Activated naive CD8-positive, alpha-beta T cell treated with anti-CD3 and anti-CD28 coated beads, Interleukin-2, amount 50 U/mL, for 24 hours (primary cell): Measurements from ENCODE around the gene PIP4K2C.
A peak's percentile ranks its signal among the peaks of the same experiment; 100 is the strongest.

Experiments used
- ATAC-seq: fragments of 150-1000 bp; cut with Tn5 transposase; one replicate; pipeline ENCODE4 v1.10.0; 2021
- DNase-seq: peaks from one replicate; pipeline ENCODE4 v3.0.0; 2021
- H3K27ac Mint-ChIP-seq: one replicate; pipeline ENCODE4 v1.8.0; 2021; ENCODE audit warnings: mild to moderate bottlenecking, mixed read lengths
- H3K27me3 Mint-ChIP-seq: one replicate; pipeline ENCODE4 v1.8.0; 2021; ENCODE audit warnings: mixed read lengths
- H3K36me3 Mint-ChIP-seq: one replicate; pipeline ENCODE4 v1.8.0; 2021; ENCODE audit warnings: low read depth, mixed read lengths
- H3K4me1 Mint-ChIP-seq: one replicate; pipeline ENCODE4 v1.8.0; 2021; ENCODE audit warnings: mixed read lengths
- H3K4me3 Mint-ChIP-seq: one replicate; pipeline ENCODE4 v1.8.0; 2021; ENCODE audit warnings: mild to moderate bottlenecking, moderate library complexity, mixed read lengths
- H3K9me3 Mint-ChIP-seq: one replicate; pipeline ENCODE4 v1.8.0; 2021; ENCODE audit warnings: mixed read lengths

Gene PIP4K2C

DNA sequence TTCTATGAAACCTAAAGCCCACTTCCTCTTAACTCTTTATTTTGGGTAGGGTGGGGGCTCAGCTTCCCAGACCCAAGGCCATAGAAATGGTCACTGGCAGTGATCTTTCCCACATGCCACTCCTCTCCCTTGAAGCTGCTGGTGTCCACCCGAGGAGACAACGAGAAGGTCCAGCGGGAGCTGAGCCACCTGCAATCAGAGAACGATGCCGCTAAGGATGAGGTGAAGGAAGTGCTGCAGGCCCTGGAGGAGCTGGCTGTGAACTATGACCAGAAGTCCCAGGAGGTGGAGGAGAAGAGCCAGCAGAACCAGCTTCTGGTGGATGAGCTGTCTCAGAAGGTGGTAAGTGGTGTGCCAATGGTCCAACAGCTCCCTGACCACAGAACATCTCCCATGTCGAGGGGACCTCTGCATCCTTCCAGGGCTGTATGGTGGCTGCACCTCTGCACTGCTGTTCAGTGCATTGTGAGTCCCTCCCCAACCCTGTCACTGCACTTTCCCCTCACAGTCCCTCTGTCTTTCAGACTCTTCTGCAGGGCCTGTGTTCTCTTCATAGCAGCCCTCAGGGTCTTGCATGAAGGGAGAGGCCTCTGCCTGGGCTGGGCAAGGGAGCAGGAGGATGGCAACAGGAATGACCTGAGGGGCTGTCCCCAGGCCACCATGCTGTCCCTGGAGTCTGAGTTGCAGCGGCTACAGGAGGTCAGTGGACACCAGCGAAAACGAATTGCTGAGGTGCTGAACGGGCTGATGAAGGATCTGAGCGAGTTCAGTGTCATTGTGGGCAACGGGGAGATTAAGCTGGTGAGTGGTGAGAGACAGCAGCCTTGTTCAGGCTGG is 18.8 kb upstream of the PIP4K2C start:
- Mint-ChIP-seq H3K27ac (no peak overlapping the region), H3K9me3 (no peaks in the 10 kb centered on the region), H3K4me1 (no peaks in the 10 kb centered on the region), H3K36me3 (no peaks in the 10 kb centered on the region), H3K27me3 (no peaks in the 10 kb centered on the region), H3K4me3 (no peak overlapping the region)
- ATAC-seq (no peak), DNase-seq (no peak)

DNA sequence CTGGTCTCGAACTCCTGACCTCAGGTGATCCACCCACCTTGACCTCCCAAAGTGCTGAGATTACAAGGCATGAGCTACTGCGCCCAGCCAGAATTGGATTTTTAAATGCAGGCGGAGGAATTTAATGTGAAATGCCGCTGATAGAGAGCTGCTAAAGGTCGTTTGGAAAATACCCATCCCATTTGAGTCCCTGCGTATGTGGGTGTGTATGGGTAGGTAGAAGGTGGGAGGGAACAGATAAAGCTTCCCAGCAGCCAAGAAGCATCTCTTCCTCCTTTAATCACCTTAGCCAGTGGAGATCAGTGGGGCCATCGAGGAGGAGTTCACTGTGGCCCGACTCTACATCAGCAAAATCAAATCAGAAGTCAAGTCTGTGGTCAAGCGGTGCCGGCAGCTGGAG is 16.2 kb upstream of the PIP4K2C start:
- no peak for DNase-seq
- Mint-ChIP-seq H3K27ac (no peak overlapping the region), H3K36me3 (no peaks in the 10 kb centered on the region), H3K4me1 (no peaks in the 10 kb centered on the region), H3K9me3 (no peaks in the 10 kb centered on the region), H3K4me3 (no peak overlapping the region), H3K27me3 (no peaks in the 10 kb centered on the region)
- ATAC-seq: no peak

DNA sequence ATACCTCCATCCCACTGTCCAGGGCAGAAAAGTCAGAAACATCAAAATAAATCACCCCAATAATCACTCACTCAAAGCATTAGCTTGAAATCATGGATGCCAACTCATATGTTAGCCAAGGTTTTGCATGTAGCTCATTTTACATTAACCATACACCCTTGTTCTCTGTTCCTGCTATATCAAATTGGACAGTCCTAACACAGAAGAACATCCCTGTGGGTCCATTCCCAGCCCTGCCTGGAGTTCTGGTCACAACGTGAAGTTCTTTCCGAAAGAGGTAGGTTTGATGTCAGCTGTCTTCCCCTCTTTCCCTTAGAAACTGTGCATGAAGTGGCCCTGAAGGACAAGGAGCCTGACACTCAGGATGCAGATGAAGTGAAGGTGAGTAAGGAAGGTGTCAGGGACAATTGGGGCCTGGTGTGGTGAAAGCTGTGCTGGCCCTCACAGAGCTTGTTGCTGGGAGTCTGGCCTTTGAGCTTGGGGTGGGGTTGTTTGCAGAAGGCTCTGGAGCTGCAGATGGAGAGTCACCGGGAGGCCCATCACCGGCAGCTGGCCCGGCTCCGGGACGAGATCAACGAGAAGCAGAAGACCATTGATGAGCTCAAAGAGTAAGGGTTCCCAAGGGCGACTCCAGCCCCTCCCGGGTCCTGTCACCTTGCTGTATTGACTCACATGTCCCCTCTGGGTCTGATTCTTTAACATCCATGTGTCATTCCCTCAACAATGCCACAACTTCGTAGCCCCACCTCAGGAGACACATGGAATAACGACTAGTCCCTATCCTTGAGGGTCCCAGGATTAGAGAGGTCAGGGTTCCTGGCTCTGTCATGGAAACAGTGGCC is 15.0 kb upstream of the PIP4K2C start:
- Mint-ChIP-seq H3K36me3 (no peaks in the 10 kb centered on the region), H3K4me1 (no peaks in the 10 kb centered on the region), H3K27ac (no peak overlapping the region), H3K9me3 (no peaks in the 10 kb centered on the region), H3K4me3 (no peak overlapping the region), H3K27me3 (no peaks in the 10 kb centered on the region)
- no peak for ATAC-seq
- DNase-seq: no peak

DNA sequence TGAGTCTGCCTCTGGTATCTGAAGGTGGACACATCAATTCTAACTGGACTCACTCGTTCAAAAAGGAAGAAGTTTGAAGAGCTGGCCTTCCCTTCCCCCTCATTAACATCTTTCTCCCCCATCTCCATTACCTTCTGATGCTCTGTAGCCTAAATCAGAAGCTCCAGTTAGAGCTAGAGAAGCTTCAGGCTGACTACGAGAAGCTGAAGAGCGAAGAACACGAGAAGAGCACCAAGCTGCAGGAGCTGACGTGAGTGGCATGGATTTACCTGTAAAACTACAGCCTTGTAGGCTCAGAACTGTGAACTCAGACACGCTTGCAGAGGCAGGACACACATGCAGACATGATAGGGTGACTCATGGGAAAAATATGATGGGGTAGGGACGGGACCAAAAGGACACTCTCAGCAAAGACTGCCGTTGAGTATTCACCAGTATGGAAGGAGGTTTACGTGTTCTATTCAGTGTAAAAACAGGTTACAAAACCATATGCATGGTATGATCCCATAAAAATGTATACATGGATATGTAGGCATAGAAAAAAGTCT is 14.3 kb upstream of the PIP4K2C start:
- no peak overlapping the region for H3K4me3 Mint-ChIP-seq
- H3K27me3 Mint-ChIP-seq: no peaks in the 10 kb centered on the region
- no peaks in the 10 kb centered on the region for H3K4me1 Mint-ChIP-seq
- no peaks in the 10 kb centered on the region for H3K9me3 Mint-ChIP-seq
- DNase-seq: no peak
- no peak for ATAC-seq
- H3K27ac Mint-ChIP-seq: no peak overlapping the region
- H3K36me3 Mint-ChIP-seq: no peaks in the 10 kb centered on the region

DNA sequence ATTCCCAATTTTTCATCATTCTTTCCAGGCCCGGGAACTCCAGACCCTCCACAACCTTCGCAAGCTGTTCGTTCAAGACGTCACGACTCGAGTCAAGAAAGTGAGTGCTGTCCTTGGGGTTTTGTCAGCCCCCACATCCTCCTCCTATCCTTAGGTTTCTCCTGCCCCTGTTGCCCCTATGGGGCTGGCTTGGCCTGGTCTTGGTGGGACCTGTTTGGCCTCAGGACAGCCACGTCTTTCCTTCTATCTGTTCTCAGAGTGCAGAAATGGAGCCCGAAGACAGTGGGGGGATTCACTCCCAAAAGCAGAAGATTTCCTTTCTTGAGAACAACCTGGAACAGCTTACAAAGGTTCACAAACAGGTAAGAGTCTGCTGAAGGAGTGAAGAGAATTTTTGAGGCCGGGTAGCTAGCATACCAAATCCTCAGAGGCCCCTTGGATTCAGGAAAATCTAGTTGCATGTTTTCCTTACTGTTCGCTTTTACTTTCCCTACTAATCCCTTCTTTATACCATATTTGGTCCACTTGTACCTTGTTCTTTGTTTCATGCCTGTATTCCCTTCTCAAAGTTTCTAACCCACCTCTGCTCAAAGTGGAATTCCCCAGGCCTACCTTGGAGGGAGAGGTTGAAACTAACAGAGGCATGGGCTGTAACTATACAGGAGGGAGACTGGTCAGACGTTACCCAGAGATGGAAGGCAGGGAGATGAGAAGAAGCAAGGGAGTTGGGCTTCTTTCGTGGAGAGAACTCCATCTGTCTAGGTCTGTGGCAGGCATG is 12.8 kb upstream of the PIP4K2C start:
- Mint-ChIP-seq H3K9me3 (no peaks in the 10 kb centered on the region), H3K36me3 (no peaks in the 10 kb centered on the region), H3K27me3 (peaks cover 2% of the 10 kb centered on the region), H3K4me1 (no peaks in the 10 kb centered on the region), H3K27ac (no peak overlapping the region), H3K4me3 (no peak overlapping the region)
- no peak for DNase-seq
- no peak for ATAC-seq

DNA sequence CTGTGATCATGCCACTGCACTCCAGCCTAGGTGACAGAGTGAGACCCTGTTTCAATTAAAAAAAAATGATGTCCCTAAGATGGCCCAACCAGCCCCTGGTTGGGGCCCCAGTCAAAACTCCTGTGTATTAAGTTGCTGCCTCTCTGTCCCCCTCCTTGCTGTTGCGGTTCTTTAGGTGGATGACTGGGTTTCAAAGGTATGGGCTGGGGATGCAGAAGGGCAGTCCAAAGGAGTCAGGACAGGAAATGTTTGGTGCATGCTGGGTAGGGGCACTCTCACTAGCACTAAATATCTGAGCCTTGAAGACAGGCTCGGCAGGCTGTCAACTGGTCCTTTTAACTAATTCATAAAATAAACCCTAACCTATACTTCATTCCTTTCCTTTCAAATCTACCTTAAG is 12.0 kb upstream of the PIP4K2C start:
- no peaks in the 10 kb centered on the region for H3K9me3 Mint-ChIP-seq
- H3K27ac Mint-ChIP-seq: no peak overlapping the region
- no peaks in the 10 kb centered on the region for H3K4me1 Mint-ChIP-seq
- no peak for DNase-seq
- no peak for ATAC-seq
- H3K36me3 Mint-ChIP-seq: no peaks in the 10 kb centered on the region
- no peak overlapping the region for H3K4me3 Mint-ChIP-seq
- peaks cover 3% of the 10 kb centered on the region for H3K27me3 Mint-ChIP-seq

DNA sequence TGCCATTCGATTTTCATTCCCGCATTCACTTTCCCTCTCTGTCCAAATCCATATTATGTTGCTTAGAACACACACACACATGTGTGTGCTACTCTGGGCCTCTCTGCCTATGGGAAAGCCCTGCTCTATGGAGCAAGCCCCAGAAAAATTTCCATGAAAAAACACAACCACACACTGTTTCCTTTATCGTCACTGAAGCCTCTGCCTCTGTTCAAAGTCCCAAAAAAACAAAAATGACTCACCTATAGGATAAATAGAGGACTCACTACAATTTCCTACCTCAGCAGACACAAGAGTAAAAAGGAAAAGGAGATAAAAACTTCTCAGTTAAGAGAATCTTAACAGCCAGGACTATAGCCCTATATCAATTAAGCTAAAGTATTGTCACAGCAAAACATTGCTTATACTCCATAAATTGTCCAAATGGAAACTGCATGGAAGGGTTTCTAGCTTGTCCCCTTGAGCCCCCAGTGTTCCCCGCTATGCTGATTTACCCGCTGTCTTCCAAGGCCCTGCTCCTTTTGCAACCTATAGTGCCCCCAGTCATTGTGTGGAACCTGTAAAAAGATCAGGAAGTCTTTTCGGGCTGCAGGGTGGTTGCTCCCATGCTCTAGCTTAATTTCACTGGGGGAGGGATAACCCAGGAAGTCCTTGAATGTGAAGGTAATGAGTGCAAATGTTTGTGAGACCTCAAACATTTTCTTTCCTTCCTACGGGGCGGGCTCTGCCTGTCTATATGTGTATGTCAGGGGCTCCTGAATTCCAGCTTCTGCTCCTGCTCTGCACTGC is 11.1 kb upstream of the PIP4K2C start:
- peaks cover 3% of the 10 kb centered on the region for H3K27me3 Mint-ChIP-seq
- no peak for ATAC-seq
- H3K36me3 Mint-ChIP-seq: no peaks in the 10 kb centered on the region

DNA sequence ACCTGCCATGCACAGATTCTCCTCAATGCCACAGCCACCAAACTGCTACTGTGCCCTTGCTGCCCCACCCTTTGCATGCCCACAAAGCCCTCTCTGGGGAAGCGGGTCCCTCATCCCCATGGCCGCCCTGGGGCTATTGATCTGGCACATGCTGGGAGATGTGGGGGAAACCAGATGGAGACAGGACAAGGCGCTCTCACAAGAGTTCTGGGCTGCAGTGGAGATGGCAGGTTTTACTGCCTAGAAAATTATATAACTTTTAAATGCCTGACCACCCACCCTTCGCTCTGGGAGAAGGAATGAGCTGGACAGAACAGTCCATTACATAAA is 10.6 kb upstream of the PIP4K2C start:
- peaks cover 3% of the 10 kb centered on the region for H3K27me3 Mint-ChIP-seq
- DNase-seq (no peak), ATAC-seq (no peak)
- H3K9me3 Mint-ChIP-seq: no peaks in the 10 kb centered on the region
- H3K36me3 Mint-ChIP-seq: no peaks in the 10 kb centered on the region
- H3K27ac Mint-ChIP-seq: no peak overlapping the region
- no peak overlapping the region for H3K4me3 Mint-ChIP-seq
- H3K4me1 Mint-ChIP-seq: no peaks in the 10 kb centered on the region

More for the DNA sequence above, 11.1 kb upstream of the PIP4K2C start:
- Mint-ChIP-seq H3K27ac (no peak overlapping the region), H3K4me3 (no peak overlapping the region), H3K9me3 (no peaks in the 10 kb centered on the region), H3K4me1 (no peaks in the 10 kb centered on the region)
- DNase-seq: no peak

DNA sequence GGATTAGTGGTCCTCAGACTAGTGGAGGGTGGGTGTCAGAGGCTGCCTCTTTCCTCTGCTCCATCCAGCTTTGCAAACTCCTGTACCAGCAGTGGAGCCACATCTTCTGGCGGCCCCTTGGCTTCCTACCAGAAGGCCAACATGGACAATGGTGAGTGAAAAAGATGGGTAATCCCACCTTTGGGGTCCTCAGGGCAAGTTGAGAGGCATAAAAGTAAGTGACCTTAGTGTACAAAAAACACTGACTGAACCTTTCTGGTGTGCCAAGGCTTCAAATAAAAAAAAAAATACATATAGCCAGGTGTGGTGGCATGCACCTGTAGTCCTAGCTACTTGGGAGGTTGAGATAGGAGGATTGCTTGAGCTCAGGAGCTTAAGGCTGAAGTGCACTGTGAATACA is 9.2 kb upstream of the PIP4K2C start:
- peaks cover 3% of the 10 kb centered on the region for H3K27me3 Mint-ChIP-seq
- no peaks in the 10 kb centered on the region for H3K4me1 Mint-ChIP-seq

DNA sequence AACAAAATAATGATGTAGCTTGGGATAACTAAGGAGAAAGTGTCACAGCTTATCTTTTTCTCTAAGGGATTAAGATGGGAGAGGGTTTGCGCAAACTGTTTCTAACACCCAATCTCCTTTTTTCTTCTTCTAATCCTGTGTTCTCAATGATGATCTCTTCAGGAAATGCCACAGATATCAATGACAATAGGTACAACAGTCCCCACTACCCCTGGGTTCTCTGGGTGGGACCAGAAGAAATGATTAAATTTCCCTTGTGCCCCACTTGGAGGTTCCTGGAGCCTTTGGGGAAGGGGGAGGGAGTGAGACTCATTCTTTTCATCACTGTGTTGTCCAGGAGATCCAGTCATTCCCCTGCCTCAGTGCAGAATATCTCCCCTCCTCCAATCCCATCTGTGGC is 8.6 kb upstream of the PIP4K2C start:
- ATAC-seq: no peak
- no peak overlapping the region for H3K27ac Mint-ChIP-seq
- H3K9me3 Mint-ChIP-seq: no peaks in the 10 kb centered on the region
- no peaks in the 10 kb centered on the region for H3K4me1 Mint-ChIP-seq
- peaks cover 3% of the 10 kb centered on the region for H3K27me3 Mint-ChIP-seq
- no peak overlapping the region for H3K4me3 Mint-ChIP-seq
- DNase-seq: no peak
- H3K36me3 Mint-ChIP-seq: no peaks in the 10 kb centered on the region

More for the DNA sequence above, 9.2 kb upstream of the PIP4K2C start:
- no peak overlapping the region for H3K27ac Mint-ChIP-seq
- ATAC-seq (no peak), DNase-seq (no peak)
- no peaks in the 10 kb centered on the region for H3K36me3 Mint-ChIP-seq
- no peaks in the 10 kb centered on the region for H3K9me3 Mint-ChIP-seq
- no peak overlapping the region for H3K4me3 Mint-ChIP-seq

DNA sequence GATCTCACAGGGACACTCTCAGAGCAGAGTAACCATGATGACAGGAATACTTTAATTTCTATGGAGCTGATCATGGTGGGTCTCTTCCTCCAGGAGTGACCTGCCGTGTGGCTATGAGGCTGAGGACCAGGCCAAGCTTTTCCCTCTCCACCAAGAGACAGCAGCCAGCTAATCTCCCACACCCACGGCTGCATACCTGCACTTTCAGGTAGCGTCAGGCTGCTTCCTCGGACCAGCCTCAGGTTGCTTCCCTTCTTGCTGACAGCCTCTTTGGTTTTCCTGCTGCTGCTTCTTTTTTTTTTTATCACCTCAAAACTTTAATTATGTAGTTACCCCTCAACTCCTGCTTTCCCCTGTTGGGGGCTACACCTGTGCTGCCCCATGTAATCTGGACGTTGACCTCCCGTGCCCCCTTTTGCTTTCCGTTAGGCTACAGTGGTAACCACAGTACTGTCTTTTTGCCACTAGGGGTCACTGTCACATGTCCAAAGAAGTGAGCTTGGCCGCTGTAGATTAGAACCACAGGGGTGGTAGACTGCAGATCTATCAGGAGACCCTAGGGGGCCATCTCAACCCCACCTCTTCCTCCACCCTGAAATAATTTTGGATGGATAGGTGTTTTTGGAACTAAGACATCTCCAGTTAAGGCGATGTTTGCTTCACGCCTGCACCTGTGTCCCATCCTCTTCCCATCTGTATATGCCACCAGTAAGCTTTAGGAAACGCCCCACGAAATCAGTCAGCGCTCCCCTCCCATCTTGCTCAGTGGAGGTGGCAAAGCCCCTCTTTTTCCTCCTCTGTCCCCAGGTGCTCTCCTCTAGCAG is 7.8 kb upstream of the PIP4K2C start:
- no peaks in the 10 kb centered on the region for H3K36me3 Mint-ChIP-seq
- peak; percentile 66 for DNase-seq
- H3K4me3 Mint-ChIP-seq: no peak overlapping the region
- no peak overlapping the region for H3K27ac Mint-ChIP-seq
- peaks cover 3% of the 10 kb centered on the region for H3K27me3 Mint-ChIP-seq
- peak; percentile 99 for ATAC-seq
- no peaks in the 10 kb centered on the region for H3K4me1 Mint-ChIP-seq
- H3K9me3 Mint-ChIP-seq: no peaks in the 10 kb centered on the region

DNA sequence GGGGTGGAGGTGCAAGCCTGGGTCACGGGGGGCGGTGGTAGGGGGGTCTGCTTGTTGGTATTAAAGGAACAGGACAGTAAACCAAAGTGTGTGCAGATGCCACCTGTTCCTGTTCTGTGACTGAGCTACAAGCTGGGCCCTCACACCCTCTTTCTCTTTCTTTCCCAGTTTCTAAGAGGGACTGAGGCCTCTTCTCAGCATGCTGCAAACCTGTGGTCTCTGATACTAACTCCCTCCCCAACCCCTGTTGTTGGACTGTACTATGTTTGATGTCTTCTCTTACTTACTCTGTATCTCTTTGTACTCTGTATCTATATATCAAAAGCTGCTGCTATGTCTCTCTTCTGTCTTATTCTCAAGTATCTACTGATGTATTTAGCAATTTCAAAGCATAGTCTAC is 6.9 kb upstream of the PIP4K2C start:
- no peak overlapping the region for H3K27ac Mint-ChIP-seq
- ATAC-seq (no peak), DNase-seq (no peak)
- no peak overlapping the region for H3K4me3 Mint-ChIP-seq
- H3K9me3 Mint-ChIP-seq: no peaks in the 10 kb centered on the region
- peaks cover 3% of the 10 kb centered on the region for H3K27me3 Mint-ChIP-seq
- H3K4me1 Mint-ChIP-seq: no peaks in the 10 kb centered on the region
- no peaks in the 10 kb centered on the region for H3K36me3 Mint-ChIP-seq

DNA sequence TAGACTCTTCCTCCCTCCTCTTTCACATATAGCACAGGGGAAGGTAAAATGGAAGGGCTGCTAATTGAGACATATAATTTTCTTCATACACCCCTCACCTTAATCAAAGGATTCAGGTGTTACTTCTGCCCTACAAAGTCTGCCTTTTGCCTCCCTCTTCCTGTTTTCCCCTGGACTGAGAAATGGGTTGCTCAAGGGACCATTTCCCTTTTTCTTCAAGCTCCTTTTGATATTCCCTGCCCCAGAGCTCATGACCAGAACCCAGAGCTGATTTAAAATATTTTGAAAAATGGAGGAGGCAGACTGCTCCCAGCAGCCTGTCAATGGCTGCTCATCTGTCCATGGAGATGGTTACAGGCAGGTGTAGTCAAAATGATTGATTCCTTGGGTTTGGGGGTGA is 6.3 kb upstream of the PIP4K2C start:
- peaks cover 3% of the 10 kb centered on the region for H3K27me3 Mint-ChIP-seq
- ATAC-seq (no peak), DNase-seq (no peak)
- no peaks in the 10 kb centered on the region for H3K36me3 Mint-ChIP-seq
- H3K27ac Mint-ChIP-seq: no peak overlapping the region
- H3K4me3 Mint-ChIP-seq: no peak overlapping the region
- no peaks in the 10 kb centered on the region for H3K9me3 Mint-ChIP-seq
- no peaks in the 10 kb centered on the region for H3K4me1 Mint-ChIP-seq
